GM20431 (cell line): Measurements from ENCODE around the gene RNF13.
"Not testable (repeated sequence)": the region's sequence is repeated elsewhere in the genome, so short reads cannot be mapped to it uniquely, and the experiment has no call there.

Experiments
- in situ Hi-C: fragments of 300-500 bp; cut with MseI, MboI; formaldehyde crosslinking; loops from one replicate; pipeline ENCODE4 v1.15.0; 2020; ENCODE audit warnings: low sequenced_read_pairs; ENCODE audit not compliant: unreplicated experiment

The RNF13 gene

GRCh38 chr3:149830902-149831301 lies 17.9 kb downstream of the RNF13 start:
- in situ Hi-C loops, result no loop called here

- in situ Hi-C loops, result no loop called here
Observed at GRCh38 chr3:149831321-149831720, 18.3 kb downstream of the RNF13 start.

- in situ Hi-C loops, result no loop called here
Observed at GRCh38 chr3:149832086-149832485, 19.1 kb downstream of the RNF13 start.

- in situ Hi-C loops, result no loop called here
Observed at GRCh38 chr3:149833241-149833640, 20.2 kb downstream of the RNF13 start.

GRCh38 chr3:149838491-149838890 lies 25.5 kb downstream of the RNF13 start:
- in situ Hi-C loops, result not testable (repeated sequence)

GRCh38 chr3:149839469-149839868 lies 26.5 kb downstream of the RNF13 start:
- in situ Hi-C loops, result not testable (repeated sequence)

- in situ Hi-C loops, result no loop called here
Observed at GRCh38 chr3:149839896-149840295, 26.9 kb downstream of the RNF13 start.

GRCh38 chr3:149843502-149843901 lies 30.5 kb downstream of the RNF13 start:
- in situ Hi-C loops, result no loop called here

GRCh38 chr3:149844091-149844490 lies 31.1 kb downstream of the RNF13 start:
- in situ Hi-C loops, result no loop called here

- in situ Hi-C loops, result no loop called here
Observed at GRCh38 chr3:149845570-149846244, 32.7 kb downstream of the RNF13 start.

- in situ Hi-C loops, result no loop called here
Observed at GRCh38 chr3:149848238-149848637, 35.2 kb downstream of the RNF13 start.

- in situ Hi-C loops, result no loop called here
Observed at GRCh38 chr3:149848688-149849087, 35.7 kb downstream of the RNF13 start.

GRCh38 chr3:149850787-149851584 lies 38.0 kb downstream of the RNF13 start:
- in situ Hi-C loops, result no loop called here

GRCh38 chr3:149858911-149859310 lies 45.9 kb downstream of the RNF13 start:
- in situ Hi-C loops, result no loop called here

- in situ Hi-C loops, result no loop called here
Observed at GRCh38 chr3:149860881-149861280, 47.9 kb downstream of the RNF13 start.

- in situ Hi-C loops, result no loop called here
Observed at GRCh38 chr3:149867563-149867962, 54.5 kb downstream of the RNF13 start.

GRCh38 chr3:149871855-149872254 lies 58.8 kb downstream of the RNF13 start:
- in situ Hi-C loops, result no loop called here

GRCh38 chr3:149872589-149872988 lies 59.6 kb downstream of the RNF13 start:
- in situ Hi-C loops, result no loop called here

- in situ Hi-C loops, result no loop called here
Observed at GRCh38 chr3:149877668-149878067, 64.7 kb downstream of the RNF13 start.

- in situ Hi-C loops, result no loop called here
Observed at GRCh38 chr3:149879872-149880271, 66.9 kb downstream of the RNF13 start.

- in situ Hi-C loops, result no loop called here
Observed at GRCh38 chr3:149881879-149882278, 68.9 kb downstream of the RNF13 start.

GRCh38 chr3:149883134-149883533 lies 70.1 kb downstream of the RNF13 start:
- in situ Hi-C loops, result no loop called here
